ENCODE data around the gene DNAH14. TPM values are rescaled to one million over a fixed set of nuclear protein-coding genes. Genes with fewer than 3 reads are reported as not detected.
"Not testable (repeated sequence)": the region's sequence is repeated elsewhere in the genome, so short reads cannot be mapped to it uniquely, and the experiment has no call there.

DNAH14 gene
- total RNA-seq, 1 experiment from 2014 or later, result 33.2 TPM

DNA sequence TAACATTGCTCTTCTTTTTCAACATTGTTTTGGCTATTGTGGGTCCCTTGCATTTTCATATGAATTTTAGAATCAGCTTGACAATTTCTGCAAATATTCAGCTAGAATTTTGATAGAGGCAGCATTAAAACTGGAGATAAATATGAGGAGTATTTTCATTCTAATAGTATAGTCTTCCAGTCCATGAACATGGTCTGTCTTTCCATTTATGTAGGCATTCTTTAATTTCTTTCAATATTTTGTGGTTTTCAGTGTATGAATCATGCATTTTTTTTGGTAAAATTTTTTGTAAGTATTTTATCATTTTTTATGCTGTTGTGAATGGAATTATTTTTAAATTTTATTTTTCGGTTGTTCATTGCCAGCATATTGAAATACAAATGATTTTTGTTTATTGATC is 97.2 kb downstream of the DNAH14 start:
- Histone ChIP-seq H3K4me2 (ENCODE audit: low read length) (no peak overlapping the region), H3K27ac (ENCODE audit: low read depth, low read length) (no peak overlapping the region), H3K9me3 (ENCODE audit: control insufficient read depth in 1 of 2, insufficient read depth in 1 of 2, low read depth in 1 of 2, low read length in 2 of 2) (no peaks in the 10 kb centered on the region), H3K79me2 (ENCODE audit: insufficient read depth, low read length) (no peaks in the 10 kb centered on the region), H3K9ac (ENCODE audit: low read length) (no peak overlapping the region), H3K27me3 (ENCODE audit: insufficient read depth, low read length) (no peaks in the 10 kb centered on the region), H3K4me3 (replicated peaks in 1 of 2; ENCODE audit: low read depth in 1 of 2, low read length in 2 of 2) (no peak overlapping the region), H3K9me2 (ENCODE audit: insufficient read depth) (no peaks in the 10 kb centered on the region), H2AFZ (ENCODE audit: low read depth, low read length, poor library complexity, severe bottlenecking) (no peak overlapping the region), H3K36me3 (ENCODE audit: control insufficient read depth in 1 of 2, insufficient read depth in 2 of 2, low read length in 2 of 2) (no peaks in the 10 kb centered on the region), H3K4me1 (ENCODE audit: control insufficient read depth in 1 of 2, insufficient read depth in 2 of 2, low read length in 2 of 2) (no peaks in the 10 kb centered on the region), H4K20me1 (ENCODE audit: insufficient read depth) (no peaks in the 10 kb centered on the region)
- intact Hi-C loops (cut with micrococcal nuclease), result no loop called here
- RAD21 ChIA-PET (ENCODE audit: low non-redundant PET in 1 of 2, low total read pairs in 2 of 2, uncharacterized antibody in 2 of 2, unreplicated experiment in 2 of 2), result no interaction called here
- CTCF ChIA-PET, result no interaction called here
- ATAC-seq, result no peak
- no TSS peak for BruUV-seq (replicated peaks)
- no peak for DNase-seq (ENCODE audit: low read depth, low spot score)
- POLR2A ChIA-PET, result interaction anchor here (0.6 kb wide), 1 partner anchor 693 kb away, joined by 3 read pairs; no protein-coding TSS in a partner anchor
- no peak for TF ChIP-seq YY1 (IDR thresholded peaks at IDR 0.05; ENCODE audit: extremely low read depth, insufficient replicate concordance, low read depth, low read length)
- TF ChIP-seq ZNF274 (IDR thresholded peaks at IDR 0.05; ENCODE audit: low read depth, low read length), result no peak
- TF ChIP-seq SP1 (IDR thresholded peaks at IDR 0.05; ENCODE audit: low read depth), result no peak
- no peak for TF ChIP-seq CBX3 (IDR thresholded peaks at IDR 0.05; ENCODE audit: low read depth)
- no peak for TF ChIP-seq CEBPB (IDR thresholded peaks at IDR 0.05; ENCODE audit: low read depth)
- TF ChIP-seq MAX (IDR thresholded peaks at IDR 0.05), result no peak
- TF ChIP-seq ZFX (IDR thresholded peaks at IDR 0.05), result no peak
- no peak for TF ChIP-seq ELF1 (IDR thresholded peaks at IDR 0.05; ENCODE audit: borderline replicate concordance, low read depth)
- TF ChIP-seq POLR2AphosphoS5 (IDR thresholded peaks at IDR 0.05; ENCODE audit: low read depth, low read length), result no peak
- TF ChIP-seq EZH2phosphoT487 (IDR thresholded peaks at IDR 0.05; ENCODE audit: borderline replicate concordance), result no peak
- no peak for TF ChIP-seq JUND (IDR thresholded peaks at IDR 0.05)
- TF ChIP-seq EZH2 (IDR thresholded peaks at IDR 0.05), result no peak
- TF ChIP-seq FOSL1 (IDR thresholded peaks at IDR 0.05; ENCODE audit: low read depth), result no peak
- TF ChIP-seq SIN3A (IDR thresholded peaks at IDR 0.05; ENCODE audit: low read depth), result no peak
- TF ChIP-seq POLR2A (IDR thresholded peaks at IDR 0.05; ENCODE audit: borderline replicate concordance, extremely low read depth, insufficient read depth, insufficient read length), result no peak
- no peak for TF ChIP-seq REST (IDR thresholded peaks at IDR 0.05; ENCODE audit: low read depth)

GRCh38 chr1:225036441-225036840 is 107.0 kb downstream of the DNAH14 start:
- CTCF ChIA-PET, result interaction anchor here (1.0 kb wide), 1 partner anchor 20 kb away, joined by 3 read pairs; no protein-coding TSS in a partner anchor
- POLR2A ChIA-PET, result not testable (repeated sequence)

More at GRCh38 chr1:225036441-225036840, 107.0 kb downstream of the DNAH14 start:
- H3K9me3 ChIP-seq (ENCODE audit: control insufficient read depth in 1 of 2, insufficient read depth in 1 of 2, low read depth in 1 of 2, low read length in 2 of 2); RAD21 ChIA-PET (ENCODE audit: low non-redundant PET in 1 of 2, low total read pairs in 2 of 2, uncharacterized antibody in 2 of 2, unreplicated experiment in 2 of 2); H3K36me3 ChIP-seq (ENCODE audit: control insufficient read depth in 1 of 2, insufficient read depth in 2 of 2, low read length in 2 of 2); H3K4me3 ChIP-seq (replicated peaks in 1 of 2; ENCODE audit: low read depth in 1 of 2, low read length in 2 of 2); H3K4me2 ChIP-seq (ENCODE audit: low read length); H3K4me1 ChIP-seq (ENCODE audit: control insufficient read depth in 1 of 2, insufficient read depth in 2 of 2, low read length in 2 of 2); H3K27me3 ChIP-seq (ENCODE audit: insufficient read depth, low read length); H3K79me2 ChIP-seq (ENCODE audit: insufficient read depth, low read length); DNase-seq (ENCODE audit: low read depth, low spot score); ATAC-seq; H3K27ac ChIP-seq (ENCODE audit: low read depth, low read length); intact Hi-C loops (cut with micrococcal nuclease); H3K9ac ChIP-seq (ENCODE audit: low read length); H3K9me2 ChIP-seq (ENCODE audit: insufficient read depth); H2AFZ ChIP-seq (ENCODE audit: low read depth, low read length, poor library complexity, severe bottlenecking); BruUV-seq (replicated peaks); H4K20me1 ChIP-seq (ENCODE audit: insufficient read depth): not testable (repeated sequence)
